WTC11 (cell line): ENCODE data around the gene SHQ1. TPM values are rescaled to one million over a fixed set of nuclear protein-coding genes. Genes with fewer than 3 reads are reported as not detected.

Experiments used
- ATAC-seq: fragments of 200-7000 bp; cut with Tn5 transposase; 2 replicates; pipeline ENCODE4 v1.10.0; 2021; ENCODE audit warnings: mild to moderate bottlenecking, moderate library complexity
- CTCF ChIA-PET: fragments of 300-600 bp; sonication (Branson Sonifier 250); formaldehyde crosslinking; loops from one replicate; lab custom pipeline; 2021; ENCODE audit warnings: antibody characterized with exemption; lab: Charles Lee
- POLR2A ChIA-PET: fragments of 350-600 bp; sonication (Branson Sonifier 250); formaldehyde crosslinking; loops from one replicate; lab custom pipeline; 2021; ENCODE audit warnings: antibody characterized with exemption; lab: Charles Lee
- DNase-seq: peaks from one replicate; pipeline ENCODE4 v3.0.0; 2021; ENCODE audit warnings: low spot score
- H3K27ac Mint-ChIP-seq: 2 replicates; pipeline ENCODE4 v1.8.0; 2021; ENCODE audit warnings: mixed read lengths
- H3K27me3 Mint-ChIP-seq: 2 replicates; pipeline ENCODE4 v1.8.0; 2021; ENCODE audit warnings: low read depth, mild to moderate bottlenecking, moderate library complexity, mixed read lengths
- H3K36me3 Mint-ChIP-seq: 2 replicates; pipeline ENCODE4 v1.8.0; 2021; ENCODE audit warnings: mixed read lengths
- H3K4me1 Mint-ChIP-seq: 2 replicates; pipeline ENCODE4 v1.8.0; 2022; ENCODE audit warnings: mixed read lengths
- H3K4me3 Mint-ChIP-seq: 2 replicates; pipeline ENCODE4 v1.8.0; 2021; ENCODE audit warnings: mild to moderate bottlenecking, moderate library complexity, mixed read lengths
- H3K9me3 Mint-ChIP-seq: 2 replicates; pipeline ENCODE4 v1.8.0; 2021; ENCODE audit warnings: mixed read lengths
- CREB1 ChIP-seq: sonication (generic); formaldehyde crosslinking; IDR thresholded peaks from 2 replicates; pipeline ENCODE4 v1.8.0; 2023; ENCODE audit warnings: mild to moderate bottlenecking, missing genetic modification reagents
- FOXP1 ChIP-seq: sonication (generic); formaldehyde crosslinking; IDR thresholded peaks from 2 replicates; pipeline ENCODE4 v1.8.0; 2022; ENCODE audit warnings: missing genetic modification reagents, mild to moderate bottlenecking, moderate library complexity, borderline replicate concordance
- GABPB1 ChIP-seq: sonication (generic); formaldehyde crosslinking; IDR thresholded peaks from 2 replicates; pipeline ENCODE4 v1.8.1; 2023; ENCODE audit warnings: mild to moderate bottlenecking, missing genetic modification reagents
- JUN ChIP-seq: sonication (generic); formaldehyde crosslinking; IDR thresholded peaks from 2 replicates; pipeline ENCODE4 v1.8.0; 2023; ENCODE audit warnings: mild to moderate bottlenecking, missing genetic modification reagents
- NFYB ChIP-seq: sonication (generic); formaldehyde crosslinking; conservative IDR thresholded peaks from 2 replicates; pipeline ENCODE4 v1.8.0; 2022; ENCODE audit warnings: low read depth, missing genetic modification reagents
- SP1 ChIP-seq: sonication (generic); formaldehyde crosslinking; conservative IDR thresholded peaks from 2 replicates; pipeline ENCODE4 v1.8.1; 2022; ENCODE audit warnings: missing genetic modification reagents
- TEAD4 ChIP-seq: sonication (generic); formaldehyde crosslinking; IDR thresholded peaks from 2 replicates; pipeline ENCODE4 v1.8.0; 2022; ENCODE audit warnings: mild to moderate bottlenecking, missing genetic modification reagents
- ZBTB21 ChIP-seq: sonication (generic); formaldehyde crosslinking; IDR thresholded peaks from 2 replicates; pipeline ENCODE4 v1.8.1; 2023; ENCODE audit warnings: mild to moderate bottlenecking, missing genetic modification reagents, borderline replicate concordance
- ZNF138 ChIP-seq: sonication (generic); formaldehyde crosslinking; conservative IDR thresholded peaks from 2 replicates; pipeline ENCODE4 v1.8.1; 2022; ENCODE audit warnings: mild to moderate bottlenecking, moderate library complexity, missing genetic modification reagents
- ZNF219 ChIP-seq: sonication (generic); formaldehyde crosslinking; IDR thresholded peaks from 2 replicates; pipeline ENCODE4 v1.8.0; 2023; ENCODE audit warnings: missing genetic modification reagents, mild to moderate bottlenecking, borderline replicate concordance
- ZNF416 ChIP-seq: fragments of 250-450 bp; sonication (Bioruptor Pico); IDR thresholded peaks from 2 replicates; pipeline ENCODE4 v1.9.0; 2021; ENCODE audit warnings: mild to moderate bottlenecking, inconsistent platforms
- total RNA-seq: library from RNA; stranded (reverse); gene quantifications from 3 replicates; pipeline ENCODE4 v1.2.3, GENCODE V29; 2021
- TF ChIP-seq, protein P1 (sequence below): fragments of 250-450 bp; sonication (Bioruptor Pico); IDR thresholded peaks from 2 replicates; pipeline ENCODE4 v1.9.0; 2021; ENCODE audit warnings: mild to moderate bottlenecking
- TF ChIP-seq, protein P2 (sequence below): sonication (generic); formaldehyde crosslinking; IDR thresholded peaks from 2 replicates; pipeline ENCODE4 v1.8.0; 2022; ENCODE audit warnings: missing genetic modification reagents
- TF ChIP-seq, protein P3 (sequence below): sonication (generic); formaldehyde crosslinking; IDR thresholded peaks from 2 replicates; pipeline ENCODE4 v1.8.0; 2022; ENCODE audit warnings: mild to moderate bottlenecking, missing genetic modification reagents
- TF ChIP-seq, protein P4 (sequence below): sonication (generic); formaldehyde crosslinking; IDR thresholded peaks from 2 replicates; pipeline ENCODE4 v1.8.0; 2023; ENCODE audit warnings: missing genetic modification reagents, mild to moderate bottlenecking, borderline replicate concordance
- TF ChIP-seq, protein P5 (sequence below): fragments of 250-450 bp; sonication (Bioruptor Pico); IDR thresholded peaks from 2 replicates; pipeline ENCODE4 v1.9.0; 2021; ENCODE audit warnings: moderate library complexity, mild to moderate bottlenecking, inconsistent platforms, borderline replicate concordance
- TF ChIP-seq, protein P6 (sequence below): sonication (generic); formaldehyde crosslinking; IDR thresholded peaks from 2 replicates; pipeline ENCODE4 v1.8.0; 2022; ENCODE audit warnings: mild to moderate bottlenecking, missing genetic modification reagents

SHQ1 gene
- total RNA-seq, 1 experiment from 2014 or later: 29.1 TPM

DNA sequence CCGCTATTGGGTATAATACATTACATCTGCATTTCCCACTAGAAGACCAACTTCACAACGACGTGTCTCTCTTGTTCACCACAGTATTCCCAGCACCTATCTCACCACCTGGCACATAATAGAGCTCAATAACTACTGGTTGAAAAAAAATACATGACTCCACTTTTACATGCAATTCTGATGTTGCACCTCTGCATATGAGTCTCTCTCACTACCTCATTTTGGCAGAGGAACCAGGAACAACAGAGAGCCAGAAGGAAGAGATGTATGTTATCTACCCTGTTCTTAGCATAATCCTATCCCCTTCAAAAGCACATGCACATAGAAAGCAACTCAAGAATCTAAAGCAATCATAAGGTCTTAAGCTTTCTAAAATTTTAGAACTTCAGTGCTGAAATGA, 61.6 kb downstream of the SHQ1 start:
- Mint-ChIP-seq H3K4me1 (peaks cover 9% of the 10 kb centered on the region), H3K27me3 (no peaks in the 10 kb centered on the region), H3K27ac (no peak overlapping the region), H3K9me3 (peaks cover 3% of the 10 kb centered on the region; the same call in 1 of the 2 replicates), H3K4me3 (no peak overlapping the region), H3K36me3 (peaks cover 18% of the 10 kb centered on the region)
- TF ChIP-seq, protein P1, sequence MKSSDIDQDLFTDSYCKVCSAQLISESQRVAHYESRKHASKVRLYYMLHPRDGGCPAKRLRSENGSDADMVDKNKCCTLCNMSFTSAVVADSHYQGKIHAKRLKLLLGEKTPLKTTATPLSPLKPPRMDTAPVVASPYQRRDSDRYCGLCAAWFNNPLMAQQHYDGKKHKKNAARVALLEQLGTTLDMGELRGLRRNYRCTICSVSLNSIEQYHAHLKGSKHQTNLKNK: no peak
- TF ChIP-seq, protein P2, sequence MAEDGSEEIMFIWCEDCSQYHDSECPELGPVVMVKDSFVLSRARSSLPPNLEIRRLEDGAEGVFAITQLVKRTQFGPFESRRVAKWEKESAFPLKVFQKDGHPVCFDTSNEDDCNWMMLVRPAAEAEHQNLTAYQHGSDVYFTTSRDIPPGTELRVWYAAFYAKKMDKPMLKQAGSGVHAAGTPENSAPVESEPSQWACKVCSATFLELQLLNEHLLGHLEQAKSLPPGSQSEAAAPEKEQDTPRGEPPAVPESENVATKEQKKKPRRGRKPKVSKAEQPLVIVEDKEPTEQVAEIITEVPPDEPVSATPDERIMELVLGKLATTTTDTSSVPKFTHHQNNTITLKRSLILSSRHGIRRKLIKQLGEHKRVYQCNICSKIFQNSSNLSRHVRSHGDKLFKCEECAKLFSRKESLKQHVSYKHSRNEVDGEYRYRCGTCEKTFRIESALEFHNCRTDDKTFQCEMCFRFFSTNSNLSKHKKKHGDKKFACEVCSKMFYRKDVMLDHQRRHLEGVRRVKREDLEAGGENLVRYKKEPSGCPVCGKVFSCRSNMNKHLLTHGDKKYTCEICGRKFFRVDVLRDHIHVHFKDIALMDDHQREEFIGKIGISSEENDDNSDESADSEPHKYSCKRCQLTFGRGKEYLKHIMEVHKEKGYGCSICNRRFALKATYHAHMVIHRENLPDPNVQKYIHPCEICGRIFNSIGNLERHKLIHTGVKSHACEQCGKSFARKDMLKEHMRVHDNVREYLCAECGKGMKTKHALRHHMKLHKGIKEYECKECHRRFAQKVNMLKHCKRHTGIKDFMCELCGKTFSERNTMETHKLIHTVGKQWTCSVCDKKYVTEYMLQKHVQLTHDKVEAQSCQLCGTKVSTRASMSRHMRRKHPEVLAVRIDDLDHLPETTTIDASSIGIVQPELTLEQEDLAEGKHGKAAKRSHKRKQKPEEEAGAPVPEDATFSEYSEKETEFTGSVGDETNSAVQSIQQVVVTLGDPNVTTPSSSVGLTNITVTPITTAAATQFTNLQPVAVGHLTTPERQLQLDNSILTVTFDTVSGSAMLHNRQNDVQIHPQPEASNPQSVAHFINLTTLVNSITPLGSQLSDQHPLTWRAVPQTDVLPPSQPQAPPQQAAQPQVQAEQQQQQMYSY (CRISPR knock-in tag): no peak
- TF ChIP-seq ZNF416 (CRISPR knock-in tag): no peak
- TF ChIP-seq, protein P3, sequence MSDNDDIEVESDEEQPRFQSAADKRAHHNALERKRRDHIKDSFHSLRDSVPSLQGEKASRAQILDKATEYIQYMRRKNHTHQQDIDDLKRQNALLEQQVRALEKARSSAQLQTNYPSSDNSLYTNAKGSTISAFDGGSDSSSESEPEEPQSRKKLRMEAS (CRISPR knock-in tag): no peak
- no peak for TF ChIP-seq GABPB1 (CRISPR knock-in tag)
- no peak for TF ChIP-seq CREB1
- no peak for TF ChIP-seq ZBTB21 (CRISPR knock-in tag)
- TF ChIP-seq, protein P4, sequence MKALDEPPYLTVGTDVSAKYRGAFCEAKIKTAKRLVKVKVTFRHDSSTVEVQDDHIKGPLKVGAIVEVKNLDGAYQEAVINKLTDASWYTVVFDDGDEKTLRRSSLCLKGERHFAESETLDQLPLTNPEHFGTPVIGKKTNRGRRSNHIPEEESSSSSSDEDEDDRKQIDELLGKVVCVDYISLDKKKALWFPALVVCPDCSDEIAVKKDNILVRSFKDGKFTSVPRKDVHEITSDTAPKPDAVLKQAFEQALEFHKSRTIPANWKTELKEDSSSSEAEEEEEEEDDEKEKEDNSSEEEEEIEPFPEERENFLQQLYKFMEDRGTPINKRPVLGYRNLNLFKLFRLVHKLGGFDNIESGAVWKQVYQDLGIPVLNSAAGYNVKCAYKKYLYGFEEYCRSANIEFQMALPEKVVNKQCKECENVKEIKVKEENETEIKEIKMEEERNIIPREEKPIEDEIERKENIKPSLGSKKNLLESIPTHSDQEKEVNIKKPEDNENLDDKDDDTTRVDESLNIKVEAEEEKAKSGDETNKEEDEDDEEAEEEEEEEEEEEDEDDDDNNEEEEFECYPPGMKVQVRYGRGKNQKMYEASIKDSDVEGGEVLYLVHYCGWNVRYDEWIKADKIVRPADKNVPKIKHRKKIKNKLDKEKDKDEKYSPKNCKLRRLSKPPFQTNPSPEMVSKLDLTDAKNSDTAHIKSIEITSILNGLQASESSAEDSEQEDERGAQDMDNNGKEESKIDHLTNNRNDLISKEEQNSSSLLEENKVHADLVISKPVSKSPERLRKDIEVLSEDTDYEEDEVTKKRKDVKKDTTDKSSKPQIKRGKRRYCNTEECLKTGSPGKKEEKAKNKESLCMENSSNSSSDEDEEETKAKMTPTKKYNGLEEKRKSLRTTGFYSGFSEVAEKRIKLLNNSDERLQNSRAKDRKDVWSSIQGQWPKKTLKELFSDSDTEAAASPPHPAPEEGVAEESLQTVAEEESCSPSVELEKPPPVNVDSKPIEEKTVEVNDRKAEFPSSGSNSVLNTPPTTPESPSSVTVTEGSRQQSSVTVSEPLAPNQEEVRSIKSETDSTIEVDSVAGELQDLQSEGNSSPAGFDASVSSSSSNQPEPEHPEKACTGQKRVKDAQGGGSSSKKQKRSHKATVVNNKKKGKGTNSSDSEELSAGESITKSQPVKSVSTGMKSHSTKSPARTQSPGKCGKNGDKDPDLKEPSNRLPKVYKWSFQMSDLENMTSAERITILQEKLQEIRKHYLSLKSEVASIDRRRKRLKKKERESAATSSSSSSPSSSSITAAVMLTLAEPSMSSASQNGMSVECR (CRISPR knock-in tag): no peak
- TF ChIP-seq TEAD4: no peak
- no peak for TF ChIP-seq ZNF219
- TF ChIP-seq SP1 (CRISPR knock-in tag): no peak
- TF ChIP-seq JUN (CRISPR knock-in tag): no peak
- TF ChIP-seq, protein P5, sequence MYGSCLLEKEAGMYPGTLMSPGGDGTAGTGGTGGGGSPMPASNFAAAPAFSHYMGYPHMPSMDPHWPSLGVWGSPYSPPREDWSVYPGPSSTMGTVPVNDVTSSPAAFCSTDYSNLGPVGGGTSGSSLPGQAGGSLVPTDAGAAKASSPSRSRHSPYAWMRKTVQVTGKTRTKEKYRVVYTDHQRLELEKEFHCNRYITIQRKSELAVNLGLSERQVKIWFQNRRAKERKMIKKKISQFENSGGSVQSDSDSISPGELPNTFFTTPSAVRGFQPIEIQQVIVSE: no peak
- DNase-seq (no peak), ATAC-seq (no peak)
- CTCF ChIA-PET: no interaction called here
- POLR2A ChIA-PET: interaction anchor here (0.5 kb wide), 1 partner anchor 91 kb away, joined by 3 read pairs; no protein-coding TSS in a partner anchor

DNA sequence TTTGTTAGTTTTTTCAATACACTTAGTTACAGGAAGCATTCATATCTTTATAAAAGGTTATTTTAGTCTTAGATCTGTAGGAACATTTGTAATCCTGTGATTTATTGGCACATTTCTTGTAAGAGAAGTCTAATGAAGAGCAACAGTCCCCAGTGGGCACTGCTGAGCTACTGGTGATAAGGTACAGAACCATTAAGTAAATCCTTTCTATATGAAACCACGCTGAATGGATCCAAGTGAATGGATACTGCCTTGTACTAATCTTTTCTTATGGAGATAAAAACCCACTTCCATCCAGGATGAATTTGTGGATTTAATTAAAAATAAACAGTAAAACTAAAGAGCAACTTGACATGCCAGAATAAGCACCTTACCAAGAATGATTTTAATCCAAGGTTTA, 64.0 kb downstream of the SHQ1 start:
- no peak for DNase-seq
- Mint-ChIP-seq H3K4me1 (peaks cover 2% of the 10 kb centered on the region; the same call in 1 of the 2 replicates), H3K27ac (no peak overlapping the region), H3K9me3 (no peaks in the 10 kb centered on the region), H3K4me3 (no peak overlapping the region), H3K27me3 (no peaks in the 10 kb centered on the region), H3K36me3 (peaks cover 14% of the 10 kb centered on the region)
- ChIA-PET CTCF (interaction anchor here (0.7 to 2.0 kb wide), 2 partner anchors 36 to 38 kb away, joined by 3 to 5 read pairs; no protein-coding TSS in a partner anchor), POLR2A (no interaction called here)
- ATAC-seq: no peak
- TF ChIP-seq, protein P6, sequence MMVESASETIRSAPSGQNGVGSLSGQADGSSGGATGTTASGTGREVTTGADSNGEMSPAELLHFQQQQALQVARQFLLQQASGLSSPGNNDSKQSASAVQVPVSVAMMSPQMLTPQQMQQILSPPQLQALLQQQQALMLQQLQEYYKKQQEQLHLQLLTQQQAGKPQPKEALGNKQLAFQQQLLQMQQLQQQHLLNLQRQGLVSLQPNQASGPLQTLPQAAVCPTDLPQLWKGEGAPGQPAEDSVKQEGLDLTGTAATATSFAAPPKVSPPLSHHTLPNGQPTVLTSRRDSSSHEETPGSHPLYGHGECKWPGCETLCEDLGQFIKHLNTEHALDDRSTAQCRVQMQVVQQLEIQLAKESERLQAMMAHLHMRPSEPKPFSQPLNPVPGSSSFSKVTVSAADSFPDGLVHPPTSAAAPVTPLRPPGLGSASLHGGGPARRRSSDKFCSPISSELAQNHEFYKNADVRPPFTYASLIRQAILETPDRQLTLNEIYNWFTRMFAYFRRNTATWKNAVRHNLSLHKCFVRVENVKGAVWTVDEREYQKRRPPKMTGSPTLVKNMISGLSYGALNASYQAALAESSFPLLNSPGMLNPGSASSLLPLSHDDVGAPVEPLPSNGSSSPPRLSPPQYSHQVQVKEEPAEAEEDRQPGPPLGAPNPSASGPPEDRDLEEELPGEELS (CRISPR knock-in tag): no peak
- TF ChIP-seq JUN (CRISPR knock-in tag): no peak
- TF ChIP-seq FOXP1 (CRISPR knock-in tag): no peak
- TF ChIP-seq NFYB (CRISPR knock-in tag): no peak
- TF ChIP-seq ZNF138 (CRISPR knock-in tag): no peak
